BJ (cell line): ENCODE measurements around the gene CAMSAP1. TPM values are rescaled to one million over a fixed set of nuclear protein-coding genes. Genes with fewer than 3 reads are reported as not detected.

ENCODE experiments used
- CTCF ChIA-PET: fragments of 350-600 bp; formaldehyde crosslinking; extraction: SDS; loops from one replicate; lab custom pipeline; 2021; ENCODE audit warnings: antibody characterized with exemption, inconsistent platforms; lab: Yijun Ruan, JAX
- POLR2A ChIA-PET: fragments of 300-600 bp; sonication (Branson Sonifier 250); formaldehyde crosslinking; extraction: SDS; loops from one replicate; lab custom pipeline; 2021; ENCODE audit warnings: antibody characterized with exemption; lab: Charles Lee
- DNase-seq: peaks from one replicate; pipeline ENCODE4 v3.0.0-alpha.2; 2011; ENCODE audit warnings: low read depth
- H3K27me3 ChIP-seq: 2 replicates; pipeline ENCODE4 v1.6.0; 2011; ENCODE audit warnings: low read length; ENCODE audit not compliant: control insufficient read depth, insufficient read depth
- H3K36me3 ChIP-seq: 2 replicates; pipeline ENCODE4 v1.5.1; 2011; ENCODE audit warnings: low read length; ENCODE audit not compliant: control insufficient read depth, insufficient read depth
- H3K4me3 ChIP-seq: 2 replicates; pipeline ENCODE4 v1.5.1; 2011; ENCODE audit warnings: low read depth, mild to moderate bottlenecking, control low read depth, low read length
- polyA plus RNA-seq: library from polyadenylated mRNA; depleted of rRNA; stranded (reverse); fragments of >200 nt; gene quantifications from 2 replicates; pipeline ENCODE4 v1.2.3, GENCODE V29; 2011
- TF ChIP-seq, protein P1 (sequence below): IDR thresholded peaks from 2 replicates; pipeline ENCODE4 v1.5.1; 2011; ENCODE audit warnings: low read depth, mild to moderate bottlenecking, control low read depth, inconsistent platforms, low read length, moderate library complexity; ENCODE audit not compliant: insufficient read depth

The CAMSAP1 gene
- polyA plus RNA-seq, 1 experiment: 4.1 TPM

- Histone ChIP-seq H3K27me3 (no peaks in the 10 kb centered on the region), H3K36me3 (no peaks in the 10 kb centered on the region), H3K4me3 (no peak overlapping the region)
- no peak for DNase-seq
- POLR2A ChIA-PET: no interaction called here
- CTCF ChIA-PET: no interaction called here
- TF ChIP-seq, protein P1, sequence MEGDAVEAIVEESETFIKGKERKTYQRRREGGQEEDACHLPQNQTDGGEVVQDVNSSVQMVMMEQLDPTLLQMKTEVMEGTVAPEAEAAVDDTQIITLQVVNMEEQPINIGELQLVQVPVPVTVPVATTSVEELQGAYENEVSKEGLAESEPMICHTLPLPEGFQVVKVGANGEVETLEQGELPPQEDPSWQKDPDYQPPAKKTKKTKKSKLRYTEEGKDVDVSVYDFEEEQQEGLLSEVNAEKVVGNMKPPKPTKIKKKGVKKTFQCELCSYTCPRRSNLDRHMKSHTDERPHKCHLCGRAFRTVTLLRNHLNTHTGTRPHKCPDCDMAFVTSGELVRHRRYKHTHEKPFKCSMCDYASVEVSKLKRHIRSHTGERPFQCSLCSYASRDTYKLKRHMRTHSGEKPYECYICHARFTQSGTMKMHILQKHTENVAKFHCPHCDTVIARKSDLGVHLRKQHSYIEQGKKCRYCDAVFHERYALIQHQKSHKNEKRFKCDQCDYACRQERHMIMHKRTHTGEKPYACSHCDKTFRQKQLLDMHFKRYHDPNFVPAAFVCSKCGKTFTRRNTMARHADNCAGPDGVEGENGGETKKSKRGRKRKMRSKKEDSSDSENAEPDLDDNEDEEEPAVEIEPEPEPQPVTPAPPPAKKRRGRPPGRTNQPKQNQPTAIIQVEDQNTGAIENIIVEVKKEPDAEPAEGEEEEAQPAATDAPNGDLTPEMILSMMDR: no peak
Observed at GRCh38 chr9:135887585-135888050, 19.7 kb downstream of the CAMSAP1 start.

DNA sequence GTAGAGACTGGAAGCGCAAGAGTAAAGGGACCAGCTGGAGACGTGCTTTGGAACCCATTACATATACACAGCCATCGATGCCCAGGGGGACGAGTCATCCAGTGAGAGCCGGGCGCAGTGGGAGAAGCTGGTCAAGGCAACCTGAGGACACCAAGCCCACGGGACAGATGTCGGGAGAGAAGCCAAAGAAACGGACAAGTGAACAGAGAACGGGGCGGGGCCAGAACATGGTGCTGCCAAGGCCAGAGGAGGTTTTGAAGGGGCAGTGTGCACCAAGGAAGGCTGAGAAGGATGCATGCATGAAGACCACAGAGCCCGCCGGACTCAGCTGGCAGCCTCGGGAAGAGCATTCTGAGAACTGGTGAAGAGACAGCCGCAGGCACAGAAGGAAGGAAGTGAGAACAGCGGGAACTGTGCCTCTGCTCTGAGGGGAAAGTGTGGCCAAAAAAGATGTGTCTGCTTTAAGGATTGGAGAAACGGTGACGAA lies 20.3 kb downstream of the CAMSAP1 start:
- DNase-seq: no peak
- H3K27me3 ChIP-seq: no peaks in the 10 kb centered on the region
- H3K4me3 ChIP-seq: no peak overlapping the region
- ChIA-PET POLR2A (no interaction called here), CTCF (interaction anchor here (0.8 kb wide), 1 partner anchor 14 kb away, joined by 3 read pairs; no protein-coding TSS in a partner anchor)
- no peaks in the 10 kb centered on the region for H3K36me3 ChIP-seq
- TF ChIP-seq, protein P1: no peak

DNA sequence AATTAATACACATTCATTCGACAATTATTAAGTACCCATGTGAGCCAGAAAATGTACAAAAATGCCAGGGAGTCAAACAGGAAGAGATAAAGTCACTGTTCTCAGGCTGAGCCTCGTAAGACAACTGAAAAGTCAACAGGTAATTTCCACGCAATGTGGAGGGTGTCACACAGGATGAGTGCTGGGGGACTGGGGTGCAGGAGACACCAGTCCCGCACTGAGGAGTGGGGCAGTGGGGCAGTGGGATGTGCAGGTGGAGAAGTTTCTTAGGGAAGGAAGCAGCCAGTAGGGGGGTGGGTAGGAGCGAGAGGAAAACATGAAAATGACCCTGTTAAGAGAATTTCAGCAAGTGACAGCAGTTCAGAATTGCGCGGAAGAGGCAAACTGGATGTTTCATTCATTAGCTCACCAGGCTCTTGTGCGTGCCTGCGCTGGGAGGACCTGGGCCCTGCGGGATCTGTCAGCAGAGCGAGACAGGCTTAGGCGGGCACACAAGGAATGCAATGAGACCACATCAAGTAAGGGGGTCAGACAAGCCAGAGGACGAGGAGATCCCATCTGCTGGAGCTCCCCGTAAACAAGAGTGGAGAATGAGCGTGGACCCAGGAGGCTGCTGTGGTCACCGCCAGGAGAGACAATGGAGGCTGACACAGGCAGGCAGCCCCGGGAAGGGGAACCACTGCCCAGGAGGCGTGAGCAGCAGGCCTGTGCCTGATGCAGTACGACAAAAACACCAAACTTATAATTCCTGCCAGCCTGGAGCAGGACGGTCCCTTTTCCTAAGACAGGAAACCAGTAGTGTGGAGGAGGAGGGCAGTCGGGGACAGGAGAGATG lies 21.0 kb downstream of the CAMSAP1 start:
- ChIA-PET CTCF (interaction anchor here (0.8 kb wide), 1 partner anchor 15 kb away, joined by 3 read pairs; no protein-coding TSS in a partner anchor), POLR2A (no interaction called here)
- peaks cover 2% of the 10 kb centered on the region; the same call in 1 of the 2 replicates for H3K36me3 ChIP-seq
- no peaks in the 10 kb centered on the region for H3K27me3 ChIP-seq
- no peak overlapping the region for H3K4me3 ChIP-seq
- TF ChIP-seq, protein P1: no peak
- DNase-seq: no peak

GRCh38 chr9:135885100-135885853 lies 22.1 kb downstream of the CAMSAP1 start:
- Histone ChIP-seq H3K36me3 (peaks cover 3% of the 10 kb centered on the region; the same call in 1 of the 2 replicates), H3K4me3 (no peak overlapping the region), H3K27me3 (no peaks in the 10 kb centered on the region)
- ChIA-PET CTCF (interaction anchor here (0.9 kb wide), 1 partner anchor 21 kb away, joined by 4 read pairs; no protein-coding TSS in a partner anchor), POLR2A (interaction anchor here (0.5 kb wide), 1 partner anchor 14 kb away, joined by 6 read pairs; no protein-coding TSS in a partner anchor)
- DNase-seq: no peak
- TF ChIP-seq, protein P1: no peak
